Measurements from ENCODE around the gene CISD3. TPM values are rescaled to one million over a fixed set of nuclear protein-coding genes. Genes with fewer than 3 reads are reported as not detected.

The CISD3 gene
- total and polyA plus RNA-seq, 4 donors: 2.1 to 18.6 (median 11.8) TPM

- Histone ChIP-seq H3K36me3 (ENCODE audit: control insufficient read depth, insufficient read depth, low read length) (peaks cover 94% of the 10 kb centered on the region), H3K27ac (ENCODE audit: low read depth, low read length) (no peak overlapping the region), H3K4me1 (ENCODE audit: control insufficient read depth, insufficient read depth, low read length) (no peaks in the 10 kb centered on the region), H3K4me3 (ENCODE audit: low read depth, low read length) (no peak overlapping the region), H3K9me3 (ENCODE audit: control insufficient read depth, insufficient read depth, low read length) (no peaks in the 10 kb centered on the region), H3K27me3 (ENCODE audit: control insufficient read depth, insufficient read depth, low read length) (no peaks in the 10 kb centered on the region)
- WGBS (ENCODE audit: insufficient coverage): 71% methylated on average over 7 of the region's 11 CpGs
- DNase-seq (ENCODE audit: low read depth in 4 of 6, low spot score in 6 of 6): no peak
Observed at GRCh38 chr17:38713456-38714075, 16.6 kb upstream of the CISD3 start.

- Histone ChIP-seq H3K27me3 (ENCODE audit: control insufficient read depth, insufficient read depth, low read length) (no peaks in the 10 kb centered on the region), H3K9me3 (ENCODE audit: control insufficient read depth, insufficient read depth, low read length) (no peaks in the 10 kb centered on the region), H3K4me1 (ENCODE audit: control insufficient read depth, insufficient read depth, low read length) (peaks cover 12% of the 10 kb centered on the region), H3K36me3 (ENCODE audit: control insufficient read depth, insufficient read depth, low read length) (peaks cover 94% of the 10 kb centered on the region), H3K27ac (ENCODE audit: low read depth, low read length) (no peak overlapping the region), H3K4me3 (ENCODE audit: low read depth, low read length) (no peak overlapping the region)
- DNase-seq (ENCODE audit: low read depth in 4 of 6, low spot score in 6 of 6): no peak
- 94% methylated on average over 4 of the region's 9 CpGs for WGBS (ENCODE audit: insufficient coverage)
Observed at GRCh38 chr17:38715216-38715943, 14.8 kb upstream of the CISD3 start.

GRCh38 chr17:38716368-38717005 lies 13.7 kb upstream of the CISD3 start:
- Histone ChIP-seq H3K36me3 (ENCODE audit: control insufficient read depth, insufficient read depth, low read length) (peaks cover 95% of the 10 kb centered on the region), H3K4me1 (ENCODE audit: control insufficient read depth, insufficient read depth, low read length) (peaks cover 16% of the 10 kb centered on the region), H3K4me3 (ENCODE audit: low read depth, low read length) (no peak overlapping the region), H3K27me3 (ENCODE audit: control insufficient read depth, insufficient read depth, low read length) (no peaks in the 10 kb centered on the region), H3K27ac (ENCODE audit: low read depth, low read length) (no peak overlapping the region), H3K9me3 (ENCODE audit: control insufficient read depth, insufficient read depth, low read length) (no peaks in the 10 kb centered on the region)
- DNase-seq (ENCODE audit: low read depth in 4 of 6, low spot score in 6 of 6): no peak
- 85% methylated on average over 14 of the region's 18 CpGs for WGBS (ENCODE audit: insufficient coverage)

- peaks cover 95% of the 10 kb centered on the region for H3K36me3 ChIP-seq (ENCODE audit: control insufficient read depth, insufficient read depth, low read length)
- H3K4me1 ChIP-seq (ENCODE audit: control insufficient read depth, insufficient read depth, low read length): peaks cover 20% of the 10 kb centered on the region
- DNase-seq (ENCODE audit: low read depth in 4 of 6, low spot score in 6 of 6): no peak
- no peaks in the 10 kb centered on the region for H3K9me3 ChIP-seq (ENCODE audit: control insufficient read depth, insufficient read depth, low read length)
- 93% methylated on average over 10 of the region's 12 CpGs for WGBS (ENCODE audit: insufficient coverage)
- H3K27ac ChIP-seq (ENCODE audit: low read depth, low read length): no peak overlapping the region
- H3K27me3 ChIP-seq (ENCODE audit: control insufficient read depth, insufficient read depth, low read length): no peaks in the 10 kb centered on the region
- H3K4me3 ChIP-seq (ENCODE audit: low read depth, low read length): no peak overlapping the region
Observed at GRCh38 chr17:38717139-38717745, 12.9 kb upstream of the CISD3 start.

- Histone ChIP-seq H3K4me1 (ENCODE audit: control insufficient read depth, insufficient read depth, low read length) (peaks cover 29% of the 10 kb centered on the region), H3K27ac (ENCODE audit: low read depth, low read length) (no peak overlapping the region), H3K36me3 (ENCODE audit: control insufficient read depth, insufficient read depth, low read length) (peaks cover 84% of the 10 kb centered on the region), H3K4me3 (ENCODE audit: low read depth, low read length) (no peak overlapping the region), H3K27me3 (ENCODE audit: control insufficient read depth, insufficient read depth, low read length) (no peaks in the 10 kb centered on the region), H3K9me3 (ENCODE audit: control insufficient read depth, insufficient read depth, low read length) (no peaks in the 10 kb centered on the region)
- 72% methylated on average over 25 of the region's 29 CpGs for WGBS (ENCODE audit: insufficient coverage)
- no peak for DNase-seq (ENCODE audit: low read depth in 4 of 6, low spot score in 6 of 6)
Observed at GRCh38 chr17:38719289-38719942, 10.7 kb upstream of the CISD3 start.

- DNase-seq (ENCODE audit: low read depth in 4 of 6, low spot score in 6 of 6): peak in 1 of 6 donors; percentile 40
- Histone ChIP-seq H3K36me3 (ENCODE audit: control insufficient read depth, insufficient read depth, low read length) (peaks cover 83% of the 10 kb centered on the region), H3K4me1 (ENCODE audit: control insufficient read depth, insufficient read depth, low read length) (peaks cover 36% of the 10 kb centered on the region), H3K27ac (ENCODE audit: low read depth, low read length) (peak overlapping the region; percentile 58), H3K4me3 (ENCODE audit: low read depth, low read length) (no peak overlapping the region), H3K27me3 (ENCODE audit: control insufficient read depth, insufficient read depth, low read length) (no peaks in the 10 kb centered on the region), H3K9me3 (ENCODE audit: control insufficient read depth, insufficient read depth, low read length) (no peaks in the 10 kb centered on the region)
- 56% methylated on average over 31 of the region's 39 CpGs for WGBS (ENCODE audit: insufficient coverage)
Observed at GRCh38 chr17:38719943-38720641, 10.0 kb upstream of the CISD3 start.

- WGBS (ENCODE audit: insufficient coverage): 89% methylated on average over 4 of the region's 6 CpGs
- H3K27me3 ChIP-seq (ENCODE audit: control insufficient read depth, insufficient read depth, low read length): no peaks in the 10 kb centered on the region
- no peak for DNase-seq (ENCODE audit: low read depth in 4 of 6, low spot score in 6 of 6)
- H3K4me3 ChIP-seq (ENCODE audit: low read depth, low read length): no peak overlapping the region
- H3K9me3 ChIP-seq (ENCODE audit: control insufficient read depth, insufficient read depth, low read length): no peaks in the 10 kb centered on the region
- peaks cover 43% of the 10 kb centered on the region for H3K4me1 ChIP-seq (ENCODE audit: control insufficient read depth, insufficient read depth, low read length)
- H3K27ac ChIP-seq (ENCODE audit: low read depth, low read length): peak overlapping the region; percentile 58
- peaks cover 81% of the 10 kb centered on the region for H3K36me3 ChIP-seq (ENCODE audit: control insufficient read depth, insufficient read depth, low read length)
Observed at GRCh38 chr17:38720941-38721340, 9.2 kb upstream of the CISD3 start.

GRCh38 chr17:38721802-38722201 lies 8.3 kb upstream of the CISD3 start:
- H3K4me3 ChIP-seq (ENCODE audit: low read depth, low read length): no peak overlapping the region
- no peaks in the 10 kb centered on the region for H3K27me3 ChIP-seq (ENCODE audit: control insufficient read depth, insufficient read depth, low read length)
- peaks cover 43% of the 10 kb centered on the region for H3K4me1 ChIP-seq (ENCODE audit: control insufficient read depth, insufficient read depth, low read length)
- H3K27ac ChIP-seq (ENCODE audit: low read depth, low read length): peak overlapping the region; percentile 25
- peaks cover 76% of the 10 kb centered on the region for H3K36me3 ChIP-seq (ENCODE audit: control insufficient read depth, insufficient read depth, low read length)
- DNase-seq (ENCODE audit: low read depth in 4 of 6, low spot score in 6 of 6): no peak
- H3K9me3 ChIP-seq (ENCODE audit: control insufficient read depth, insufficient read depth, low read length): no peaks in the 10 kb centered on the region
- 84% methylated on average over 11 of the region's 16 CpGs for WGBS (ENCODE audit: insufficient coverage)

Data from spinal cord (tissue), 10 donors.